ENCODE results near the gene KLK6. TPM values are rescaled to one million over a fixed set of nuclear protein-coding genes. Genes with fewer than 3 reads are reported as not detected.

The KLK6 gene
- total RNA-seq, 1 donor from 2014 or later, result 2.5 TPM

GRCh38 chr19:50968716-50969412 is 527 bp downstream of the KLK6 start:
- peaks cover 21% of the 10 kb centered on the region for H3K4me1 Mint-ChIP-seq
- H3K4me3 Mint-ChIP-seq, result no peak overlapping the region
- no peak for DNase-seq (ENCODE audit: low read depth, low spot score)
- peak overlapping the region; percentile 35 for H3K27ac Mint-ChIP-seq (ENCODE audit: unreplicated experiment)
- H3K9me3 Mint-ChIP-seq, result no peaks in the 10 kb centered on the region
- H3K36me3 Mint-ChIP-seq (ENCODE audit: low read depth), result no peaks in the 10 kb centered on the region
- TF ChIP-seq, protein P1, sequence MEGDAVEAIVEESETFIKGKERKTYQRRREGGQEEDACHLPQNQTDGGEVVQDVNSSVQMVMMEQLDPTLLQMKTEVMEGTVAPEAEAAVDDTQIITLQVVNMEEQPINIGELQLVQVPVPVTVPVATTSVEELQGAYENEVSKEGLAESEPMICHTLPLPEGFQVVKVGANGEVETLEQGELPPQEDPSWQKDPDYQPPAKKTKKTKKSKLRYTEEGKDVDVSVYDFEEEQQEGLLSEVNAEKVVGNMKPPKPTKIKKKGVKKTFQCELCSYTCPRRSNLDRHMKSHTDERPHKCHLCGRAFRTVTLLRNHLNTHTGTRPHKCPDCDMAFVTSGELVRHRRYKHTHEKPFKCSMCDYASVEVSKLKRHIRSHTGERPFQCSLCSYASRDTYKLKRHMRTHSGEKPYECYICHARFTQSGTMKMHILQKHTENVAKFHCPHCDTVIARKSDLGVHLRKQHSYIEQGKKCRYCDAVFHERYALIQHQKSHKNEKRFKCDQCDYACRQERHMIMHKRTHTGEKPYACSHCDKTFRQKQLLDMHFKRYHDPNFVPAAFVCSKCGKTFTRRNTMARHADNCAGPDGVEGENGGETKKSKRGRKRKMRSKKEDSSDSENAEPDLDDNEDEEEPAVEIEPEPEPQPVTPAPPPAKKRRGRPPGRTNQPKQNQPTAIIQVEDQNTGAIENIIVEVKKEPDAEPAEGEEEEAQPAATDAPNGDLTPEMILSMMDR (conservative IDR thresholded peaks at IDR 0.05), result no peak
- peaks cover 24% of the 10 kb centered on the region for H3K27me3 Mint-ChIP-seq (ENCODE audit: low read depth)

- TF ChIP-seq, protein P1 (conservative IDR thresholded peaks at IDR 0.05), result no peak
Measured at GRCh38 chr19:50967929-50968715, 1.3 kb downstream of the KLK6 start.

DNA sequence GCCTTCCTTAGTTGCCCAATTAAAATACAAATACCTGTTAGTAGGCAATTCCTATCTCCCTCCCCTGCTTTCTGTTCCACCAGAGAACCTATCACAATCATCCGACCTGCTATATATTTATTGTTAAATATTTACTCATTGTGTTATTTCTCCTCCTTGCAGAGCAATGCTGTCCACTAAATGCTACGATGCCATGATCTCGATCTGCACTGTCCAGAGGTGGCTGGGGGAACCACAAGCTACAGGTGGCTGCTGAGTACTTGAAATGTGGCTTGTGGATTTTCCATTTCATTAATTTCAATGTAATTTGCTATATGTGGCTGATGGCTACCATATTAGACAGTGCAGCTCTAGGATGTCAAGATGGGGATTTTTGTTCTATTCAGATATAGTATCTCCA is 5.1 kb downstream of the KLK6 start:
- Mint-ChIP-seq H3K4me3 (no peak overlapping the region), H3K9me3 (peaks cover 14% of the 10 kb centered on the region), H3K27ac (ENCODE audit: unreplicated experiment) (no peak overlapping the region), H3K36me3 (ENCODE audit: low read depth) (peaks cover 3% of the 10 kb centered on the region), H3K4me1 (peaks cover 8% of the 10 kb centered on the region), H3K27me3 (ENCODE audit: low read depth) (peaks cover 44% of the 10 kb centered on the region)
- TF ChIP-seq, protein P1 (conservative IDR thresholded peaks at IDR 0.05), result no peak
- no peak for DNase-seq (ENCODE audit: low read depth, low spot score)

More at GRCh38 chr19:50967929-50968715, 1.3 kb downstream of the KLK6 start:
- Mint-ChIP-seq H3K9me3 (no peaks in the 10 kb centered on the region), H3K27me3 (ENCODE audit: low read depth) (peaks cover 25% of the 10 kb centered on the region), H3K4me3 (no peak overlapping the region), H3K36me3 (ENCODE audit: low read depth) (no peaks in the 10 kb centered on the region), H3K27ac (ENCODE audit: unreplicated experiment) (no peak overlapping the region), H3K4me1 (peaks cover 21% of the 10 kb centered on the region)
- no peak for DNase-seq (ENCODE audit: low read depth, low spot score)

- TF ChIP-seq, protein P1 (conservative IDR thresholded peaks at IDR 0.05), result no peak
Measured at GRCh38 chr19:50963381-50963780, 6.0 kb downstream of the KLK6 start.

GRCh38 chr19:50962245-50962644 is 7.1 kb downstream of the KLK6 start:
- peaks cover 3% of the 10 kb centered on the region for H3K36me3 Mint-ChIP-seq (ENCODE audit: low read depth)
- H3K9me3 Mint-ChIP-seq, result peaks cover 14% of the 10 kb centered on the region
- H3K27me3 Mint-ChIP-seq (ENCODE audit: low read depth), result peaks cover 61% of the 10 kb centered on the region
- no peak overlapping the region for H3K4me3 Mint-ChIP-seq
- no peak for DNase-seq (ENCODE audit: low read depth, low spot score)
- no peak overlapping the region for H3K27ac Mint-ChIP-seq (ENCODE audit: unreplicated experiment)
- TF ChIP-seq, protein P1 (conservative IDR thresholded peaks at IDR 0.05), result no peak
- peaks cover 4% of the 10 kb centered on the region for H3K4me1 Mint-ChIP-seq

More at GRCh38 chr19:50963381-50963780, 6.0 kb downstream of the KLK6 start:
- peaks cover 53% of the 10 kb centered on the region for H3K27me3 Mint-ChIP-seq (ENCODE audit: low read depth)
- no peak overlapping the region for H3K4me3 Mint-ChIP-seq
- H3K9me3 Mint-ChIP-seq, result peaks cover 14% of the 10 kb centered on the region
- H3K27ac Mint-ChIP-seq (ENCODE audit: unreplicated experiment), result no peak overlapping the region
- H3K4me1 Mint-ChIP-seq, result peaks cover 9% of the 10 kb centered on the region
- no peak for DNase-seq (ENCODE audit: low read depth, low spot score)
- H3K36me3 Mint-ChIP-seq (ENCODE audit: low read depth), result peaks cover 3% of the 10 kb centered on the region
